CD4-positive, alpha-beta T cell treated with Interleukin-12 subunit alpha and Interleukin-12 subunit beta, for 1 hour (primary cell): Measurements from ENCODE around the gene MED27.

ENCODE experiments used
- DNase-seq: peaks from one replicate; pipeline ENCODE4 v3.0.0-alpha.2; 2020

MED27 gene

DNA sequence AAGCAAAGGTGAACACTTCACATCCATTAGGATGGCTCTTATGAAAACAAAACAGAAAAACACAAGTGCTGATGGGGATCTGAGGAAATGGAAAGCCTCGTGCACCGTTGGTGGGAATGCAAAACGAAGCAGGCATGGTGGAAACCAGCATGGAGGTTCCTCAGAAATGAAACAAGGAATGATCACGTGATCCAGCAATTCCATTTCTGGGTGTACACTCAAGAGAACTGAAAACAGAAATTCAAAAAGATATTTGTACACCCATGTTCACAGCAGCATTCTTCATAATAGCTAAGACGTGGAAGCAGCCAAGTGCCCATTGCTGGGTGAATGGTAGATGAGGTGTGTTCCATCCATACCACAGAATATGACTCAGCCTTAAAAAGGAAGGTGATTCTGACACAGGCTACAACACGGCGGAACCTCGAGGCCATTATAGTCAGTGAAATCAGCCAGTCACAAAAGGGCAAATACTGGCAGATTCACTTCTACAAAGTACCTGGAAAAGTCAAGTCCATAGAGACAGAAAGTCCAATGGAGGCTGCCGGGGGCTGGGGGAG lies 252.6 kb downstream of the MED27 start:
- no peak for DNase-seq

DNA sequence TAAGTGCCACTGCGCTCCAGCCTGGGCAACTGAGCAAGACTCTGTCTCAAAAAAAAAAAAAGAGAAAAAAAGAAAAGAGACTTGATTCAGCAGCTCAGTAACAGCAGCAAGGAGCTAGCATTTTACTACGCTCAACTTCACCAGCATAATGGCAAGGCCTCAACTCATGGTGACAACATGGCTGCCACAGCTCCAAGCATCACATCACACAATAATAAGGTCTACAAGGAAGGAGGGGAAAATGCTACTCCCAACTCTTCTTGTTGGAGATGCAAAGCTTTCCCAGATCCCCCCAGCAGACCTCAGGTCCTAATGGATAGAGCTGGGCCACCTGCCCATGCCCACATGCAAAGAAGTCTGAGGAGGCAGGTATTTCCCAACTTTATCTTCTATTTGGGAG lies 253.6 kb downstream of the MED27 start:
- no peak for DNase-seq

DNA sequence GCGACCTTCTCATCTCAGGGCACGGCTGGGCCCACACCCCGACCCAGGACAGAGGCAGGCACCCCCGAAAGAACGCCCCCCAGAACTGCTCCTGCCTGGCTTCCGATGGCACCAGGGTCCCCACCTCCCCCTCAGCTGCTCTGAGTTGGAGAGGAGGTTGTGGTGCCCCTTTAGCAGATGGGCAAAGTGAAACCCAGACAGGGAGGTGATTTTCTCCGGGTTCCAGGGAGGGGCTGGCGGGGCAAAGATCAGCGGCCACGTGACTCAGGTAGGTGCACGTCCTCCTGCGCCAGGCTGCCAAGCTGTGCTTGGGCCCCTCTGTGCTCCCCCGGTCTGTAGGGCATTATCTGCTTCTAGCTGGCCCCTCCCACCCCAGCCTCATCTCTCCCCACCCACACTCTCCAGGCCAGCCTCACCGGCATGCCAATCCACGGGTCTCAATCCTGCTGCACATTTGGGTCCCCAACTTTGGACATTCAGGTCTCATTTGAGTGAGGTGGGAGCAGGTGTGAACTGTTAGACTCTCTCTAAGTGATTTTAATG lies 254.6 kb downstream of the MED27 start:
- no peak for DNase-seq

DNA sequence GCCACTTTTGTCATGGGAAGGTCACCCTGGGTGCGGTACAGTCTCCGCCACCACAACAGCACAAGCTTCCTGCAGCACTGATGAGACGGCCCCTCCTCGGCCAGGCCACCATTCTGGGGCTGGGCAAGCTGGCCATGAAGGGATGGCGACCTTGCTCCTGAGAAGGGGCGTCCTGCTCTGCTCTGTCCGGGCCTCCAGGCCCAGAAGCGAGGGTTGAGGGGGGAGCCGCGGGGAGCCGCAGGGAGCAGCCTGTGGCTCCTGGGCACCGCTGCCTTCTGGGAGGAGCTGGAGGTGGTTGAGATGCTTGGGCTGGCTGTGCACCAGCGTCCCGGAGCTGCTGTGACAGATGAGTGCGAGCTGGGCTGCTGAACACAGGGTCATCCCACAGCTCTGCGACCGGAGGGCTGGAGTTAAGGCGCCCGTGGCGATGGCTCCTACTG lies 255.5 kb downstream of the MED27 start:
- DNase-seq: no peak

DNA sequence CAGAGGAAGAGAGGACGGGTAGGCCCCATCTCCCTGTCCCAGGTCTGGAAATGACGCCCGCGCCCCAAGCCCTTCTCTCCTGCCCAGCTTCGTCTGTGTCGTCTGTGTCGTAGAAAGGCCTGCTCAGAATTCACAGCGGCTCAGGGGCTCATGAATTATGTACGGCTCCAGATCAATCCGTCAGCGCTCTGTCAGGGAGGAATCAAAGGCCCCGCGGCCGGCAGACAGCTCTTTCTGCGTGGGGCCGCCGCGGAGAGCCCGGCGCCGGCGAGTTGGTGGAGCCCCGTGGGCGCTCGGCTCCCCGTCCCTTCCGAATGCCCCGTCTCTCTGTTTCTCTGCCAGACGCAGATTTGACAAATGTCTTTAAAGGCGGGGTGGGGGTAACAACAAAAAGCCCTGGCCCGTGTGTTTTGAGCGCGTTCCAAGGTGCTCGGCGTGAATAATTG lies 255.9 kb downstream of the MED27 start:
- no peak for DNase-seq

DNA sequence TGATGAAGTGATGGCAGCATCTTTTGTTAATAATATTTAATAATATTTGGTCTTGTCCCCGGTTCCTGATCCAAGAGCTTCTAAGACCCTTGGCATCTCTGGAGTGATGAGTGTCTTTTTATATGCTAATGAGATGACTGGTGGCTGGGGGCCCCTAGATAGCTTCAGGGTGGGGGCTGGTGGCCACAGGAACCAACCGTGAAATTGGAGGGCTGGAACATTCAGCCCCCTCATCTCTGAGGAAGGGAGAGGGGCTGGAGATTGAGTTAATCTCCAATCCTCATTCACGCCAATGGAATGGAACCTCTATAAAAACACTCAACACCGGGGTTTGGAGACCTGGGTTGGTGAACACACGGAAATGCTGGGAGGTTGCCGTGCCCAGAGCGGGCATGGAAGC lies 261.6 kb downstream of the MED27 start:
- DNase-seq: no peak

DNA sequence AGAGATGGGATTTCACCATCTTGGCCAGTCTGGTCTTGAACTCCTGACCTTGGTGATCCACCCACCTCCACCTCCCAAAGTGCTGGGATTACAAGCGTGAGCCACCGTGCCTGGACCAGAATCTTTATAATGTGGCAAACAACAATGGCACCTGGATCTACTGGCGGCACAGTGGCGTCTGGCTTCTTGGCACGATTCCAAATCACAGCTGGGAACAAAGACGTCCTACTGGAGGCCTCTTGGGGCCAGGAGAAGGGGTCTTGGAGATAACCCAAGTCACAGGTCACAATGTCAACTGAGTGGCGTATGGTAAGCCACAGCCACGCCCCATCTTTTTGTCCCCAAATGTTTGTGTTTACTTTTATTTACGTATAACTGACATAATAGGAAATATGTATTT lies 262.0 kb downstream of the MED27 start:
- no peak for DNase-seq

DNA sequence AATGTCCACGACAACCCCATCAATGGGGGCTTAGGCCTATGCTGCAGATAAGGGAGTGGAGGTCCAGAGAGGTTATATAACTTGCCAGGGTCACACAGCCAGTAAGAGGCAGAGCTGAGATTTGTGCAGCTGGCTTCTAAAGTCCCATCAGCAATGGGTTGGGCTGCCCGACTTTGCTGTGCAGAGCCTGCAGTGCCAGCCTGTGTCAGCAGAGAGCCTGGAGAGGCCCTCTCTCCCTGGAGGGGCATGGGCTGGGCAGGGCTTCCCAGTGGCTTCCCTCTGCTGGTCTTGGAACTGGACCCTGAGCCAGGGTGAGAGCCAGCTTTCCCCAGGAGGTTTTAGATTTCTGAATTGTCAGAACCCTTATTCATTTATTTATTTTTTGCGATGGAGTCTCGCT lies 262.6 kb downstream of the MED27 start:
- no peak for DNase-seq

DNA sequence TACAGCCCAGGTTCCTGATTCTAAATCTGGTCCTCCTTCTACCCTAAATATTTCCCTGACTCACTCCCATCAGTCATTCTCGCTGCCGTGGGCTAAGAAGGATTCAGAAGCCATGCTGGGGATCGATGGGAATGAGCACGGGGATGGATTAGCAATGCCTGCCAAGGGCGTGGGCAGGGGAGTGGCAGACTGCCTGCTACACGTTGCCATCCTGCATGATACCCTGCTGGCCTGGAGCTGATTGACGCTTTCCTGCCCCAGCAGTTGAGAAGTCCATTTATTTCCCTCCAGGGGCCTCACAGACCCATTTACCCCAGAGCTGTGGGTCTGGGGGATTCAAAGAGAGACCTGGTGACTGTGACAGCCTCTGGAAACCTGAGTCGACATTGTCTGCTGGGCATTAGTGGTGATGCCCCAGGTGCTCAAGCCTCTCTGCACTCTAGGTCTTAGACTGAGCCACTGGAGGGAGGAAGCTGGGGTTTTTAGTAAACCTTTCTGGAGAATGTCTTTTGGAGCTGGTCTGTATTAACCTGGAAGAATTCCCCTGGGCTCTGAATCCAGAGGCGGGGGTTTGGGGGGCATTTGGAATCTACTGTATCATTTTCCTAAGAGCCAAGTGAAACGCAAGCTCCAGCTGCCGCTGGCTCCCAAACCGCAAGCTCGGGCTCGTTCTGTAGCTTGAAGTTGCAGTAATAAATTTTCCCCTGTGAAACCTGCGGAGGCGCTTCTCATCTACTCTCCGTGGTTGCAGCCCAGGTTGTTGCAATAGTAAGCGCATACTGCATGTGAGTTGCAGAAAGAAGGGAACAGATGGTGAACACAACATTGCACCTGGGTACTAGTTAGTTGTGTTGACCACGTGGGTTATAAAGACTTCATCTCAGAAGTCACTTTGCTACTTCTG lies 263.4 kb downstream of the MED27 start:
- no peak for DNase-seq

DNA sequence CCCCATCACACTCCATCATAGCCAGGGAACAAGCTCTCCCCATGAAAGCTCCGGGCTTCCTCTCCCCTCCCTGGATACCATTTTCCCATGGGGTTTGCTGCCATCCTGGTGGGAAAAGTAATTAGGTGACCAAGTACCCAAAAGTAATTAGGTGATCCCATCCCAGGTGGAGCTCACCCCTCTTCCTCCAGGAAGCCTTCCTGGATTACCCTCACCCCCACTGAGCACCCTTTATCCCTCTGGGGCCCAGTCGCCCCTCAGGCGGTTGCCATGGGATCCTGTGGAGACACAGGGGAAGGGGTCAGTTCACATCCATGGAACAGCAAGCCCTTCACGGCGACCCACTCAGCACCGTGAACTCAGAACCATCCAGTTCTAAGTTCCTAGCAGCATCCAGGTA lies 265.0 kb downstream of the MED27 start:
- no peak for DNase-seq

DNA sequence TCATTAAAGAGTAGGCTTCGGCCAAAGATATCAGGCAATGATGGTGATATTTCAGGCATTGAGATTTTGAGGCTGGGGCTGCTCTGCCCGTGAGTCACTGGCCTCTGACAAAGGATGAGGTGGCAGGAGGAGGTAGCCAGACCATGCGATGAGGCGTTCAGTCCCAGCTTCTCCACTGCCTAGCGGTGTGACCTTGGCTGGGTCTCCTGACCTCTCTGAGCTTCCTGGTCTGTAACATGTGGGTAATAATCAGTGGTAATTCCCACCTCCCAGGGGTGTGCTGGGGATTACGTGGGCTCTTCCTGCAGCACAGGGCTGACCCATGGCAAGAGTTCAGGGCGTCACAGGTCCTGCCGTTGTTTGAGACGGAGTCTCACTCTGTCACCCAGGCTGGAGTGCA lies 266.6 kb downstream of the MED27 start:
- no peak for DNase-seq

DNA sequence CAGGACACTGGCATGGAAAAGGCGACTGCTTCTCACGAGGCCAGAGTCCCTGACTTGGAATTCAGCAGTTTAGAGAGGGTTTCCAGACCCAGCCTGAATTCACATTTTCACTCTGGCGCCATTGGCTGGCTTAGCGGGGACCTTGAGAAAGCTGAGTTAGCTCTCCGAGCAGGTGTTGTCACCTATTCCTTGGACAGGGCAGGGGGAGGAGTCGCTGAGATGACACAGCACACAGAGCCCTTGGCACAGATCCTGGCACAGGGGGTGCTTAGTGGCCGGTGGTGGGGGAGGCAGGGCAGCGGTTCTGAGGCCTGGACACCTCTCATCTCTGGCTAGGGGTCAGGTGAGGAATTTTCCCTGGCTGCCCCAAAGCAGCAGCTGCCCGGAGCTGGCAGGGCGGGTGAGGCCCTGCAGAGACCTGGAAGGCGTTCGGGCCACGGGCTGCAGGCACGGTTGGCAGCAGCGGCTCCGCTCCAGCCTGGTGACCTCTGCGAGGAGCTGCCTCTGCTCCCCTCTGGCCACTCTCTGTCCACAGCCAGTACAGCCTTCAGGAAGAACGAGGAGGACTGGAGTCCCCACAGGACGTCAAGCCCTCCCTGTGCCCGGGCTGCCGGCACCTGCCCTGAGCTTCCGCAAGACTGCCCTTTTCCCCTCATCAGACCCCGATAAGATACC lies 267.4 kb downstream of the MED27 start:
- DNase-seq: no peak

DNA sequence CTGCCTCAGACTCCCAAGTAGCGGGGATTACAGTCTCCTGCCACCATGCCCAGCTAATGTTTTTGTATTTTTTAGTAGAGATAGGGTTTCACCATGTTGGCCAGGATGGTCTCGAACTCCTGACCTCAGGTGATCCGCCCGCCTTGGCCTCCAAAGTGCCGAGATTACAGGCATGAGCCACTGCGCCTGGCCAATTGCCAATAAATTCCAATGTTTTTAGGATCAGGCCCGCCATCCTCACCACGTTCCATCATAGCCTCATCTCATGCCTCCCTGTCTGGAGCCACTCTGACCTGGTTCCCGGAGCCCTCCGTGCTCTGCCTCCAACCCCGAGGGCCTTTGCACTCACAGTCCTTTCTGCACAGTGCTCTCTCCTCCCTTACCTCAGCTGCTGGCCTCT lies 268.3 kb downstream of the MED27 start:
- no peak for DNase-seq

DNA sequence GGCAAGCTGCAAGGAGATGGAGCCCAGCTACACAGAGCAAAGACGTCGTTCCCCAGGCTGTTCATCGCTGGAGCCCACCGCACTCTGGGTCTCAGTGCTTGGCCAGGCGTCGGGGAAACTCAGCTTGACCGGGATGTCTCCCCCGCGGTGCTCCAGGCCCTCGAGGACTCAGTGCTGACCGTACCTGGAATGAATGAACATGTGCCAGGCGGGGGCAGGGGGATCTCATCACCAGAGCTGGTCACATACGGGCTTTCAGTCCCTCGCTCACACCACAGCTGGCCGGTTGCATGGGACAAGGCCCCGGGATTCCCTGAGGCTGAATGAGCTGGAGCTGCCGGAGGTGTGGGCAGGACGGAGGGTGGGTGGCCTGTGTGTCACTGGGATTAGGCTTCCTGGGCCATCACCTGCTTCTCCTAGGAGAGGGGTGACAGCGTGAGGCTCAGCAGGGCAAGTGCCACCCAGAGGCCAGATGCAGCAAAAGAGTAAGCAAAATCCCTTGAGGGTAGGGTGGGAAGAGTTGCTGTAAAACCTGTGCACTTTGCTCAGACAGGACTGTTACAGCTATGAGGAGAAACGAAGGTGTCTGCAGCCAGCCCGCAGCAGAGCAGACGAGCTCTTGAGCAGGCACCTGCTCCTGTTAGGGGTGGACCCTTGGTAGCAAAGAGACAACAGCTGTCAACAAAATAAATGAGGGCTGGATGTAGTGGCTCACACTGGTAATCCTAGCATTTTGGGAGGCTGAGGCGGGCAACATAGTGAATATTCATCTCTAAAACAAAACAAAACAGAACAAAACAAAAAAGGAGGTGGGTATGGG lies 269.1 kb downstream of the MED27 start:
- no peak for DNase-seq
